HG02623 (cell line): ENCODE measurements around the gene GTF2H1.

Experiments
- ATAC-seq: cut with Tn5 transposase; IDR thresholded peaks from one replicate; pipeline ENCODE4 v1.9.1; 2021; ENCODE audit warnings: moderate library complexity; ENCODE audit not compliant: unreplicated experiment

The GTF2H1 gene

GRCh38 chr11:18321969-18322711 lies at the start of gene GTF2H1, which contains the start of gene HPS5:
Gene GTF2H1, plus strand, starts transcription at chr11:18322567. Its CDS starts 10,508 bp downstream, at chr11:18333075.
Gene HPS5, minus strand, starts transcription at chr11:18322140. Its CDS starts 4,282 bp downstream, at chr11:18317858.
- ATAC-seq, result peak; percentile 85

GRCh38 chr11:18277565-18278271 lies 44.6 kb upstream of the GTF2H1 start:
- no peak for ATAC-seq

- peak; percentile 83 for ATAC-seq
Measured at GRCh38 chr11:18280438-18281045, 41.8 kb upstream of the GTF2H1 start.

GRCh38 chr11:18282626-18283025 lies 39.7 kb upstream of the GTF2H1 start:
- no peak for ATAC-seq

GRCh38 chr11:18285841-18286240 lies 36.5 kb upstream of the GTF2H1 start:
- no peak for ATAC-seq

GRCh38 chr11:18288911-18289310 lies 33.5 kb upstream of the GTF2H1 start:
- ATAC-seq, result no peak

GRCh38 chr11:18294862-18295261 lies 27.5 kb upstream of the GTF2H1 start:
- ATAC-seq, result no peak

GRCh38 chr11:18295316-18295715 lies 27.1 kb upstream of the GTF2H1 start:
- no peak for ATAC-seq

- no peak for ATAC-seq
Measured at GRCh38 chr11:18299721-18300120, 22.6 kb upstream of the GTF2H1 start.

GRCh38 chr11:18304745-18305144 lies 17.6 kb upstream of the GTF2H1 start:
- ATAC-seq, result no peak

- ATAC-seq, result no peak
Measured at GRCh38 chr11:18307461-18308139, 14.8 kb upstream of the GTF2H1 start.

GRCh38 chr11:18308242-18308641 lies 14.1 kb upstream of the GTF2H1 start:
- no peak for ATAC-seq

- ATAC-seq, result no peak
Measured at GRCh38 chr11:18309691-18310090, 12.7 kb upstream of the GTF2H1 start.

GRCh38 chr11:18310800-18311340 lies 11.5 kb upstream of the GTF2H1 start:
- ATAC-seq, result no peak

- ATAC-seq, result no peak
Measured at GRCh38 chr11:18312012-18312411, 10.4 kb upstream of the GTF2H1 start.

- ATAC-seq, result no peak
Measured at GRCh38 chr11:18312663-18313420, 9.5 kb upstream of the GTF2H1 start.

GRCh38 chr11:18313965-18314763 lies 8.2 kb upstream of the GTF2H1 start:
- no peak for ATAC-seq

- ATAC-seq, result no peak
Measured at GRCh38 chr11:18314784-18315523, 7.4 kb upstream of the GTF2H1 start.

GRCh38 chr11:18315893-18316292 lies 6.5 kb upstream of the GTF2H1 start:
- ATAC-seq, result no peak
